Small intestine (tissue), 7 donors: ENCODE measurements around the gene GALNT9. TPM values are rescaled to one million over a fixed set of nuclear protein-coding genes. Genes with fewer than 3 reads are reported as not detected.
"Not testable (repeated sequence)": the region's sequence is repeated elsewhere in the genome, so short reads cannot be mapped to it uniquely, and the experiment has no call there.

Source experiments
- DNase-seq, 2 donors: peaks; one replicate each; pipeline versions ENCODE4 v3.0.0 to v3.0.0-alpha.2; 2013
- FAIRE-seq: peaks from 2 replicates; lab custom pipeline; 2012; peaks lifted over from hg19 to GRCh38; lab: Jason Lieb, UNC
- H3K27ac ChIP-seq, 3 donors: one replicate each; pipeline ENCODE4 v1.5.1; 2013; ENCODE audit warnings: low read length in 2 of 3, mild to moderate bottlenecking in 2 of 3, control low read depth in 1 of 3, inconsistent platforms in 1 of 3, low read depth in 1 of 3, moderate library complexity in 1 of 3
- H3K27me3 ChIP-seq, 3 donors: one replicate each; pipeline ENCODE4 v1.6.1; 2013; ENCODE audit warnings: low read length in 3 of 3, inconsistent platforms in 1 of 3; ENCODE audit not compliant: control insufficient read depth in 3 of 3, insufficient read depth in 3 of 3
- H3K36me3 ChIP-seq, 3 donors: one replicate each; pipeline ENCODE4 v1.6.1; 2013; ENCODE audit warnings: low read length in 3 of 3, inconsistent platforms in 1 of 3, low read depth in 1 of 3, mild to moderate bottlenecking in 1 of 3, moderate library complexity in 1 of 3; ENCODE audit not compliant: control insufficient read depth in 3 of 3, insufficient read depth in 2 of 3
- H3K4me1 ChIP-seq, 3 donors: one replicate each; pipeline ENCODE4 v1.6.1; 2013; ENCODE audit warnings: low read length in 2 of 3, inconsistent platforms in 1 of 3, low read depth in 1 of 3, mild to moderate bottlenecking in 1 of 3, moderate library complexity in 1 of 3; ENCODE audit not compliant: control insufficient read depth in 3 of 3, insufficient read depth in 2 of 3
- H3K4me3 ChIP-seq, 3 donors: one replicate each; pipeline ENCODE4 v1.5.1; 2013; ENCODE audit warnings: low read length in 3 of 3, control low read depth in 1 of 3, inconsistent platforms in 1 of 3, low read depth in 1 of 3, mild to moderate bottlenecking in 1 of 3, moderate library complexity in 1 of 3
- H3K9me3 ChIP-seq, 2 donors: one replicate each; pipeline ENCODE4 v1.6.1; 2013; ENCODE audit warnings: low read depth in 1 of 2, low read length in 1 of 2; ENCODE audit not compliant: control insufficient read depth in 2 of 2, insufficient read depth in 1 of 2
- WGBS, 3 donors: extraction: QIAGEN DNeasy Blood & Tissue Kit; methylation state at CpG; one replicate each; pipeline ENCODE4 v1.1.7; 2013; 5-methylcytosine and 5-hydroxymethylcytosine counted together
- polyA plus RNA-seq, 4 donors: library from polyadenylated mRNA; stranded (reverse) in 3 of 4; unstranded in 1 of 4; fragments of 200-250 nt in 3 of 4; fragments of 120-200 nt in 1 of 4; gene quantifications; one replicate each; pipeline versions ENCODE4 v1.2.1 to v1.2.3, GENCODE V29; 2013
- donor health status: healthy with polysubstance abuse.
- donor health status: control.
- donor health status: control.
- donor health status: Bipolar disorder and iron deficiency.
- donor health status: healthy.

Gene GALNT9
- polyA plus RNA-seq, 4 donors = 0.79 to 2.6 TPM; not detected in 2

DNA sequence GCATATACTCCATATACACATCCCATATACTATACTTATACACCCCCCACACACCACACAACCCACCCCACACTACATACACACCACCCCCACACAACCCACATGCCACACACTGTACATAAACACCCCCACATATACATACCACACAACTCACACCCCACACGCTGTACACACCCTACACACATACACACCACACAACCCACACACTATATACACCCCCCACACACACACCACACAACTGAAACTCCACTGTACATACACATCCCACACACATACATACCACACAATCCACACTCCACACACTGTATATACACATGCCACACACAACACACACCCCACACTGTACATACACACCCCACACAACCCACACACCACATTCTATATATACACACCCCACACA is 104.2 kb downstream of the GALNT9 start:
- peaks cover 0 to 16% (median 4%) of the 10 kb centered on the region in 3 donors for H3K27me3 ChIP-seq
- WGBS, 3 donors = 74 to 83% (median 75%) methylated on average over 1 of the region's 1 CpG
- no peak for FAIRE-seq

DNA sequence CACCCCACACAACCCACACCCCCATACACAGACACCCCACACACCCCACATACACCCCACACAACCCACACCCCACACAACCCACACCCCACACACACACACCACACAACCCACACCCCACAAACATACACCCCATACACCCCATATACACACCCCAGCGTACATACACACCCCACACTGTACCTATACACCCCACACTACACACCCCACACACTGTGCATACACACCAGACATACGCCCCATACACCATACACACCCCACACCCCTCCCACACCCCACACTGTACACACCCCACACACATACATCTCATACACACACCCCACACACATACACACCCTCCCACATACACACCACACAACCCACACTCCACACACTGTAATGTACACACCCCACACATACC is 104.9 kb downstream of the GALNT9 start:
- DNase-seq = no peak
- Histone ChIP-seq H3K27me3 (peaks cover 0 to 16% (median 4%) of the 10 kb centered on the region in 3 donors), H3K27ac (no peak overlapping the region), H3K9me3 (peaks cover 0 to 3% of the 10 kb centered on the region in 2 donors), H3K4me3 (no peak overlapping the region), H3K4me1 (no peaks in the 10 kb centered on the region), H3K36me3 (no peaks in the 10 kb centered on the region)
- no peak for FAIRE-seq
- 78 to 97% (median 96%) methylated on average over 2 of the region's 2 CpGs for WGBS, 3 donors

More for the DNA sequence above, 104.2 kb downstream of the GALNT9 start:
- no peak for DNase-seq
- no peak overlapping the region for H3K4me3 ChIP-seq
- H3K36me3 ChIP-seq = no peaks in the 10 kb centered on the region
- H3K9me3 ChIP-seq = peaks cover 0 to 3% of the 10 kb centered on the region in 2 donors
- no peaks in the 10 kb centered on the region for H3K4me1 ChIP-seq
- H3K27ac ChIP-seq = no peak overlapping the region

DNA sequence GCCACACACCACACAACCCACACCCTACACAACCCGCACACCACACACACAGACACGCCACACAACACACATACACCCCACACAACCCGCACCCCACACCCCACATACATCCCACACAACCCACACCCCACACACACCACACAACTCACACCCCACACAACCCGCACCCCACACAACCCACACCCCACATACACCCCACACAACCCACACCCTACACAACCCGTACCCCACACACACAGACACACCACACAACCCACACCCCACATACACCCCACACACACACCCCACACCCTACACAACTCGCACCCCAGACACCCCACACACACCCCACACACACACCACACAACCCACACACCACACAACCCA is 106.6 kb downstream of the GALNT9 start:
- FAIRE-seq (no peak), DNase-seq (no peak)
- Histone ChIP-seq H3K27me3 (peaks cover 0 to 5% (median 2%) of the 10 kb centered on the region in 3 donors), H3K36me3 (no peaks in the 10 kb centered on the region), H3K27ac (no peak overlapping the region), H3K4me3 (no peak overlapping the region), H3K4me1 (no peaks in the 10 kb centered on the region), H3K9me3 (peaks cover 0 to 3% of the 10 kb centered on the region in 2 donors)
- 41 to 72% (median 62%) methylated on average over 4 to 6 of the region's 6 CpGs for WGBS, 3 donors

DNA sequence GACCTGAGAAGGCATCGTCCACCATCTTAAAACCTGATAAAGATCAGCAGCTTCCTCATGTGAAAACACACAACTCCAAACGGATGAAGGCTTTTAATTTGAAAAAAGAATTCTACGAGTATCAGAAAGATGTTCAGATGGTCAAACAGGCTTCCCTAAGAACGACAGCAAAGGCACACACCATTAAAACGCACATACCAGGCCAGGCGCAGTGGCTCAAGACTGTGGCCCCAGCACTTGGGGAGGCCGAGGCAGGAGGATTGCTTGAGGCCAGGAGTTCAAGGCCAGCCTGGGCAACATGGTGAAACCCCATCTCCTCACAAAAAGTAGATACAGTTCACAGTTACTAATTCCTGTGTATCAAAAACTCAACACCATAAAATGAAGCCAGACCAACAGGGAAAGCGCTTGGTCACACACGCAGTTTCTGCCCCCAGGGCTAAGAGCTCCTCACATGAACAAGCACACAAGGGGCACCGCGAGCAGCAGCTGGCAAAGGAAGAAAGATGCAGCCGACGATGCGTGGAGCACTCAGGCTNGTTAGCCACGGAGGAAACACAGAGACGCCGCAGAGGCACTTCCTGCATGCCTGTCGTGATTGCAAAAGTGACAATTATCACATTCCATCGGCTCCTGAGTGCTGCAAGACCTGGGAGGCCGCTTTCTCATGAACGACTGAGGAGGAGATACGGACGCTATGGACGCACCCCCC is 107.1 kb downstream of the GALNT9 start:
- Histone ChIP-seq H3K4me1 (no peaks in the 10 kb centered on the region), H3K27ac (no peak overlapping the region), H3K27me3 (peaks cover 0 to 5% (median 0%) of the 10 kb centered on the region in 3 donors), H3K36me3 (no peaks in the 10 kb centered on the region), H3K9me3 (peaks cover 0 to 3% of the 10 kb centered on the region in 2 donors), H3K4me3 (no peak overlapping the region)
- FAIRE-seq (no peak), DNase-seq (peak; percentile 4 to 32)
- 18 to 23% (median 19%) methylated on average over 23 to 24 of the region's 24 CpGs for WGBS, 3 donors

DNA sequence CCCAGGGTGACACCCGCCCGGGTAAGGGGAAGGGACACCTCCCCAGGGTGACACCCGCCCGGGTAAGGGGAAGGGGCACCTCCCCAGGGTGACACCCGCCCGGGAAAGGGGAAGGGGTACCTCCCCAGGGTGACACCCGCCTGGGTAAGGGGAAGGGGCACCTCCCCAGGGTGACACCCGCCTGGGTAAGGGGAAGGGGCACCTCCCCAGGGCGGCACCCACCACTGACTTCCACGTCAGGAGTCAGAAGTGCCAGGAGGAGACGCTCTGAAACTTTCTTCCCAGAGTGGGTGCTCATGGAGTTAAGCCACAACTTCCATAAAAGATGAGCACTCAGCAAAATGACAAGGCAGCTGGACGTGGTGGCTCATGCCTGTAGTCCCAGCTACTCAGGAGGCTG is 109.6 kb downstream of the GALNT9 start:
- not testable (repeated sequence) for FAIRE-seq, DNase-seq, H3K4me3 ChIP-seq, H3K9me3 ChIP-seq, H3K27me3 ChIP-seq, H3K27ac ChIP-seq, H3K36me3 ChIP-seq, H3K4me1 ChIP-seq
- 57 to 75% (median 63%) methylated on average over 8 to 12 of the region's 12 CpGs for WGBS, 3 donors

DNA sequence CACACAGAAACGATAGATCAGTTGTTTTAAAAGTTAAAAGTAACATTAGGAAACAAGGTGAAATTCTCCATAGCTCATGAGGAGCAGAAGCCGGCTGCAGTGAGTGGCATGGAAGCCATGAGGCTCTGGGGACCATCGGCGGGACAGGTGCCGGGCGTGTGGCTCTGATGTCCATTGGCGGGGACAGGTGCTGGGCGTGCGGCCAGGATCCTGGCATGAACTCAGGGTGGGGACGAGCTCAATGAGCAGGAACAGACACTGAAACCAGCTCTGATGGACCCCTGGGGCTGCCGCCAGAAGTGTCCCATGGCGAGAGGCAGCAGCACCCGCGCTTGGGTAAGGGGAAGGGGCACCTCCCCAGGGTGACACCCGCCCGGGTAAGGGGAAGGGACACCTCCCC is 110.1 kb downstream of the GALNT9 start:
- WGBS, 3 donors = 45 to 76% (median 48%) methylated on average over 15 to 16 of the region's 16 CpGs
- DNase-seq = no peak

DNA sequence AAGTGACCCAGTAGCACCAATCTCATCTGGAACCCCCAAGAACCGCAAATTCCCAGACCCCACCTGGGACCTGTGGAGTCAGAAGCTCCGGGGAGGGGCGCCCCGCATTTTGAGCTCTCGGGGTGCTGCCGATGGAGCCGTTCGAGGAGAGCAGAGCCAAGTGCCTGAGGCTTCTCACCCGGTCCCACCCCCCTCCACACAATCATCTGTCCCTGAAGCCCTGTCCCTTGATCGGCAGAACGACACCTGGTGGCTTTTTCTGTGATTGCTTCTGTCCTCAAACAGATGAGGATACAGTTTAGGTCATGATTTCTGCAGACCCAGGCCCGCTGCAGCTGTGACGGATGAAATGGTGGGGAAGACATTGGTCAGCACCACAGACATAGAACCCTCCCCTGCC is 110.5 kb downstream of the GALNT9 start:
- FAIRE-seq (no peak), DNase-seq (peak in 1 of 2 donors; percentile 19)
- no peaks in the 10 kb centered on the region for H3K36me3 ChIP-seq
- no peaks in the 10 kb centered on the region for H3K4me1 ChIP-seq
- 33 to 38% (median 33%) methylated on average over 13 of the region's 13 CpGs for WGBS, 3 donors
- peaks cover 0 to 3% of the 10 kb centered on the region in 2 donors for H3K9me3 ChIP-seq
- no peak overlapping the region for H3K4me3 ChIP-seq
- peaks cover 0 to 4% (median 0%) of the 10 kb centered on the region in 3 donors for H3K27me3 ChIP-seq
- no peak overlapping the region for H3K27ac ChIP-seq

More for the DNA sequence above, 110.1 kb downstream of the GALNT9 start:
- Histone ChIP-seq H3K4me1 (no peaks in the 10 kb centered on the region), H3K4me3 (no peak overlapping the region), H3K27me3 (peaks cover 0 to 4% (median 0%) of the 10 kb centered on the region in 3 donors), H3K27ac (no peak overlapping the region), H3K36me3 (no peaks in the 10 kb centered on the region), H3K9me3 (peaks cover 0 to 3% of the 10 kb centered on the region in 2 donors)
- FAIRE-seq = no peak

DNA sequence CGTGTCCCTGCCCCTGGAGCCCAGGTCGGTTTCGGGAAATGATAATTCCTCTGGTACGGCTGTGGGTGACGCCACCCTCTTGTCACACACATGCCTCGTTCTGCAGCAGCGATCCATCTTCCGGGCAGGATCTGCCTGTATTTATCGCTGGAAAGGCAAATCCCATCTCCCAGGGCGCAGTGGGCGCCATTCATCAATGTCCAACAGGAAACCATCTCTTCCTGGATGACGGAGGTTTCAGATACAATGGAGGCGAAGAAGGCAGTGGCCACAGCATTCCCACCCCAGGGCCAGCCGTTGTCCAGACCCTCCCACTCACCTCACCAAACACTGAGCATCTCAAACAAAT is 110.9 kb downstream of the GALNT9 start:
- Histone ChIP-seq H3K9me3 (peaks cover 0 to 3% of the 10 kb centered on the region in 2 donors), H3K4me1 (no peaks in the 10 kb centered on the region), H3K36me3 (no peaks in the 10 kb centered on the region), H3K27ac (no peak overlapping the region), H3K27me3 (peaks cover 0 to 4% (median 0%) of the 10 kb centered on the region in 3 donors), H3K4me3 (no peak overlapping the region)
- no peak for FAIRE-seq
- 64 to 74% (median 68%) methylated on average over 14 of the region's 14 CpGs for WGBS, 3 donors
- DNase-seq = no peak
